IPS-NIHi7 (cell line): ENCODE results near the gene LRMDA.
A peak's percentile ranks its signal among the peaks of the same experiment; 100 is the strongest.
"Not testable (repeated sequence)": the region's sequence is repeated elsewhere in the genome, so short reads cannot be mapped to it uniquely, and the experiment has no call there.

ENCODE experiments used
- DNase-seq: peaks from one replicate; pipeline ENCODE4 v3.0.0; 2012; ENCODE audit warnings: mixed read lengths; ENCODE audit errors: extremely low spot score

The LRMDA gene

DNA sequence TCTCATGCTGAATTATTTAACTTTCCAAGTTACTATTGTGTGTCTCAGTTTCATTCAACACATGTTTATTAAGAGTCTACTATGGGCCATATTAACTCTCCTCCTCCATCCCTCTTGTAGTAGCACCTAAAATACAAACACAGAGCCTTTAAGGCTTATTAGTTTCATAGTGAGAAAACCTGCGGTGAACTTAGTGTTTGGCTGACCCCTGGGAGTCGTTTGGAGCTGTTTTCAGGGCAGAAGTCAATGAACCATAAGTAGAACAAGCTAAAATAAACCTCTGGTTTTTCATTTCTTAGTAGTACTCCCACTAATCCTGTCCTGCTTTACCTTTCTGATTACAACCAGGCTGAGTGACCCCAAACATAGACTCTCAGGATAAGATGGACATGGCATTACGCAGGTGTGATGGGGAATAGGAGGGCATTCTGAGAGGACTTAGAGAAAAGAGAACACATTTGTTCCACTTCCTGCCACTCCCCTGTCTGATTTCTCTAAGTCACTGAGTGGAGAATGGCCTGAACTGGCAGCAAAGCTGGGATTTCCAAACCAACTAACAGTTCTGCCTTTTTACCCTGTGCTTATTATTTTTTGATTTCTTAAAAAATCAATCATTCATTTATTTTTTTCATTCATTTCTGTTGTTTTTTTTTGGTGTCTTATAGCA, 74.5 kb downstream of the LRMDA start:
- no peak for DNase-seq

DNA sequence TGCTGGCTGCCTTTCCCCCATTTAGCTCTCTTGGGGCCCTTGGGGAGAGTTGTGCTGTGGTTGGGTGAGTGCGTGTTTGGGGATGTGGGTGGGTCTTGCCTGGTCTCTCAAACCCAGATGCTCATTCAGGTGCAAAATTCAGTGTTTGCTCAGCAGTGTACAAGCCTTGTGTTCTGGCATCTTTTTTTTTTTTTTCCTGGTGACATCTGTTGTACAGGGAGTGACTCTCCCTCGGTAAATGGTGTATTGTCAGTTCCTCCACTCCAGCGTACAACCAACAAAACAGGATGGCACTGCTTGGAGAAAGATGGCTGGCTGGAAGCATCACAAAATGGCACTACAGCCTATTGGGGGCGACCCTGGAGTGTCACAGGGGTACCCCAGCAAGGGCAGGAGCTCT, 75.5 kb downstream of the LRMDA start:
- DNase-seq = no peak

- no peak for DNase-seq
Measured at GRCh38 chr10:75507469-75507868, 76.0 kb downstream of the LRMDA start.

- DNase-seq = no peak
Measured at GRCh38 chr10:75508239-75508813, 76.9 kb downstream of the LRMDA start.

DNA sequence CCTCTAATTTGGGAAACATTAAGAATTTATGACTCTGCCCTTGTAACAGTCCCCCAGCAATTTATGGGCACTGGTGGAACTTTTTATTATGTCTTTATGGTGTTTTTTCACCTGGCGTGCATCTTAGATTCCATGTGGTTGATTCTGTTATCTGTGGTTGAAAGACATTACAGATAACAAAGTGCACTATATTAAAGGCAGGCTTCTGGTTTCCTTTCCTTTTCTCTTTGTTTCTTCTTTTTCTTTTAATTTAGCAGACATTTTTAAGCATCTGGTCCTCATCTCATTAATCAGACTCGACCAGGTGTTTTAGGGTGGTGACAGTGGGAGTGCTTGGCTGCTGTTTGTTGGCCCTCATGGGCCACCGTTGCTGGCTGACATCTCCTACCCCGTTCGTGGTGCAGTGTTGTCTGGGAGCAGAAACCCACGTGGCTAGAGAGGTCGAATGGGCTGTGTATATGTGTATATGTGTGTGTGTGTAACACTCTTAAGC, 77.4 kb downstream of the LRMDA start:
- no peak for DNase-seq

- DNase-seq = no peak
Measured at GRCh38 chr10:75509706-75510105, 78.3 kb downstream of the LRMDA start.

DNA sequence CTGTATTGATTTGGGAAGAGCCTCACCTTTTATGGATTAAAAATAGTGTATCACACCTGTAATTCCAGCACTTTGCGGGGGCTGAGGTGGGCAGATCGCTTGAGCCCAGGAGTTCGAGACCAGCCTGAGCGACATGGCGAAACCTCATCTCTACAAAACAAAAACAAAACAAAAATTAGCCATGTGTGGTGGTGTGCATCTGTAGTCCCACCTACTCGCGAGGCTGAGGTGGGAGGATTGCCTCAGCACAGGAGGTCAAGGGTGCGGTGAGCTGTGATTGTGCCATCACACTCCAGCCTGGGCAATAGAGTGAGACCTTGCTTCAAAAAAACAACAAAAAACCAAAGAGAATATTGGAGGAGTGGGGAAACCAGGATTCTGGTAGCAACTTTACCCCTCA, 79.6 kb downstream of the LRMDA start:
- no peak for DNase-seq

- peak; percentile 53 for DNase-seq
Measured at GRCh38 chr10:75512203-75512933, 80.9 kb downstream of the LRMDA start.

- no peak for DNase-seq
Measured at GRCh38 chr10:75513292-75513885, 82.0 kb downstream of the LRMDA start.

DNA sequence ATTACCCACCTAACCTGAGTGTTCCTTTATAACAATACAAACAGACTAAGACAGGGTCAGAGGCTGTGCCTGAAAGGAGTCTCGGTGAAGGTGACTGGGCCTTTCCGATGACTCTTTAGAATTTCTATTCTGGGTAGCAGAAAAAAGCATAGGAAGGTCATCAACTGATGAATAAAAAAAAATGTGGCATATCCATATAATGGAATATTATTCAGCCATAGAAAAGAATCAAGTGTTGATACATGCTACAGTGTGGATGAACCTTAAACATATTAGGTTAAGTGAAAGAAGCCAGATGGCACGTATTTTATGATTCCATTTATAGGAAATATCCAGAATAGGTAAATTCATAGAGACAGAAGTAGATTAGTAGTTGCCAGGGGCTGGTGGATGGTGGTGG, 83.4 kb downstream of the LRMDA start:
- DNase-seq = no peak

DNA sequence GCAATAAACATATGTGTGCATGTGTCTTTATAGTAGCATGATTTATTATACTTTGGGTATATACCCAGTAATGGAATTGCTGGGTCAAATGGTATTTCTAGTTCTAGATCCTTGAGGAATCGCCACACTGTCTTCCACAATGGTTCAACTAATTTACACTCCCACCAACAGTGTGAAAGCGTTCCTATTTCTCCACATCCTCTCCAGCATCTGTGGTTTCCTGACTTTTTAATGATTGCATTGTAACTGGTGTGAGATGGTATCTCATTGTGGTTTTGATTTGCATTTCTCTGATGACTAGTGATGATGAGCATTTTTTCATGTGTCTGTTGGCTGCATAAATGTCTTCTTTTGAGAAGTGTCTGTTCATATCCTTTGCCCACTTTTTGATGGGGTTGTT, 84.7 kb downstream of the LRMDA start:
- DNase-seq = not testable (repeated sequence)

DNA sequence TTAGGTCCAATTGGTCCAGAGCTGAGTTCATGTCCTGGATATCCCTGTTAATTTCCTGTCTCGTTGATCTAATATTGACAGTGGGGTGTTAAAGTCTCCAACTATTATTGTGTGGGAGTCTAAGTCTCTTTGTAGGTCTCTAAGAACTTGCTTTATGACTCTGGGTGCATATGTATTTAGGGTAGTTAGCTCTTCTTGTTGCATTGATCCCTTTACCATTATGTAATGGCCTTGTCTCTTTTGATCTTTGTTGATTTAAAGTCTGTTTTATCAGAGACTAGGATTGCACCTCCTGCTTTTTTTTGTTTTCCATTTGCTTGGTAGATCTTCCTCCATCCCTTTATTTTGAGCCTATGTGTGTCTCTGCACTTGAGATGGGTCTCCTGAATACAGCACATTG, 87.8 kb downstream of the LRMDA start:
- not testable (repeated sequence) for DNase-seq

DNA sequence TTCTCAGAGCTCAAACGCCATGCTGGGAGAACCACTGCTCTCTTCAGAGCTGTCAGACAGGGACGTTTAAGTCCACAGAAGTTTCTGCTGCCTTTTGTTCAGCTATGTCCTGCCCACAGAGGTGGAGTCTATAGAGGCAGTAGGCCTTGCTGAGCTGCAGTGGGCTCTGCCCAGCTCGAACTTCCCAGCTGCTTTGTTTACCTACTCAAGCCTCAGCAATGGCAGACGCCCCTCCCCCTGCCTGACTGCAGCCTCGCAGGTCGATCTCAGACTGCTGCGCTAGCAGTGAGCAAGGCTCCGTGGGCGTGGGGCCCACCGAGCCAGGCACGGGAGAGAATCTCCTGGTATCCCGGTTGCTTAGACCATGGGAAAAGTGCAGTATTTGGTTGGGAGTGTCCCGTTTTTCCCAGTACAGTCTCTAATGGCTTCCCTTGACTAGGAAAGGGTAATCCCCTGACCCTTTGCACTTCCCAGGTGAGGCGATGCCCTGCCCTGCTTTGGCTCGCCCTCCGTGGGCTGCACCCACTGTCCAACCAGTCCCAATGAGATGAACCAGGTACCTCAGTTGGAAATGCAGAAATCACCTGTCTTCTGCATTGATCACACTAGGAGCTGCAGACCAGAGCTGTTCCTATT, 89.9 kb downstream of the LRMDA start:
- not testable (repeated sequence) for DNase-seq

DNA sequence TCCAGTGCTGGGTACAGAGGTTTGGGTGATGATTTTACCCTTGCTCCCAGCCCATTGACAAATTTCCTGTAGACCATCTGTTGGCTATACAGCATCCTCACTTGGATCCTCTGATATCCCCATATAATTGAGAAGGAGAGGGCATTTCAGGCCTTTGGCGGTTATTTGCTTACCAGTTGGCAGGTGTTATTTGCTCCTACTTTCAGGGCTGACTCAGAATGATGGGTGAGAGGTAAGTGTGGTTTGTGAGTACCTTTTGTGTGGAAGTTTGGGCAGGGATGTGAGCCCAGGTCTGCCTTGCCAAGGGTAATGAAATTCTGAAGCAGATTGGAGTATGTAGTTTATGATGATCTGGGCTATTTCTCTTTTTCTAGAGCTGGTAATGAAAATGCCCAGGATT, 93.6 kb downstream of the LRMDA start:
- DNase-seq = no peak

DNA sequence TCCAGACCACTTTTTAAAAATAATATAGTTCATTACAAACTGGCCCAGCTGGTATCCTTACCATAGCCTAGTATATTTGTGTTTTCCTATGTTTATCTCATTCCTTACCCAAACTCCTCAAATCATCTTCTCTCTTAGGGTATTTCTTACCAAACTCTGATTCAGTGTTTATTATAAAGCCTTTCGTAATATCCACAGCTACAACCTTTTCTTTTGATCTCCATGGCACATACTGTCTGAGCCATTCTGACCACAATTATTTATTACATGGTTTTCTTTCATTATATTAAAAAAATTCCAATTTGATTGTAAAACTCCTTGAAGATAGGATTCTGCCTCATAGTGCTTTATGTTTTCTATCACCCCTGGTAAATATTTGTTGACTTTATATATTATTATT, 94.2 kb downstream of the LRMDA start:
- DNase-seq = no peak

GRCh38 chr10:75527542-75527941, 96.1 kb downstream of the LRMDA start:
- DNase-seq = no peak

DNA sequence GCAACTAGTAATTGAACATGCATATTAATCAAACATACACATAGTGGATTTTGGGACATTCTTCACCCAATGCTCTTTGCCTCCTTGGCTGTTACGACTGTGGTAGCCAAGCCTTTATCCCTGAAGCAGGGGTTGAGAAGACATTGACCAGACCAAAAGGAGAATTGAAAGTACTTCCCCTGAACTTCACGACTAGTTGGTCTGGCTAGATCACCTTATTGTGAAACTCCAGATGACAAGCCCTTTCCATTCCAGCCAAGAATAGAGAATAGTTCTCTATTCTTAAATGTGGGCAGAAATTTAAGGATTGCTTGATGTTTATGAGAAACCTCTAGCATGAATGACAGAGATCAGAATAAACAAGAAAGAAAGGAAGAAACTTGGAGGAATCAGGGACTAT, 97.0 kb downstream of the LRMDA start:
- DNase-seq = no peak

- no peak for DNase-seq
Measured at GRCh38 chr10:75530299-75530698, 98.9 kb downstream of the LRMDA start.

- DNase-seq = no peak
Measured at GRCh38 chr10:75531571-75532031, 100.2 kb downstream of the LRMDA start.

DNA sequence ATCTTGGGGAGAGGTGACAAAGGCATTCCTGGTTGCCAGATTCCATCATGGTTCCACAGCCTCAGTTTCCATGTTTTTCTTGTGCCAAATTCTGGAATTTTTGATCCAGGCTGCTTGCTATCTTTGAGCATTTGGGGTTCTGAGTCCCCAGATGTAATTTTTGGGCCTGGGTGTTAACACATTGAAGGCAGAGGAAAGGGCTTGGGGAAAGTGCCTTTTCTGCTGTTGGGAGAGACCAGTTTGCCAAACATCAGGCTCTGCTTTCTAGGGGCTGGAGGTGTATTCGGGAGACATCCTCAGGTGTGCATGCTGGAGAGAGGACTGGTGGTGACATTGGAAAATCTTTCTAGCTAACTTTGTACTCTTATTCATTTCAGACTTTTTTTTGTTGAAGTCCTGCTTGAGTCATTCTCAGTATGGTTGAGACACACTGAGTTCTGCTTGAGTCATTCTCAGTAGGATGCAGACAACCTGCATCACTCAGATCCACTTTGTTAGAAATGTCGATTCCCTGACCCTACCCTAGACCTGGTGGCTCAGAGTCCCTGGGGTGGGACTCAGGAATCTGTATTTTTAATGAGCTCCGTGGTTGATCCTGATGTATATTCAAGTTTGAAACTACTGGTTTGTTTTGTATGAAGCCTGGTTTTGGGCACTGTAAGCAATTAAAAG, 101.0 kb downstream of the LRMDA start:
- no peak for DNase-seq

DNA sequence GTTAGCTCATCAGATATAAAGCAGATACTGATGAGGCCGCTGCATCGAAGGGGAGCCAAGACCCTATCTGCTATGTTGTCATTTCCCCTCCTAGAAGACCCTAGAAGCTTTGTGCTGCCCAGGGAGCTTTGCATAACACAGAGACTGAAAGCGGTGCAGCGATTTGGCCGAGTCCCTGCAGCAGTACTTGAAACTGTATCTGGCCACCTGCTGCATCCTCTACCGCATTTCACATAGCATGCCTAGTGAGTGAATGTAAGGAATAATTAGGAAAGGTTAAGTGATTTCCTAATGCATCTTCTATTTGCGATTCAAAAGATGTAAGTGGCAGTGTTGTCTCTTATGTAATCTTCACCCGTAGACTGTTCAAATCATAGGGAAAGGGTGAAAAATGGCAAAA, 106.7 kb downstream of the LRMDA start:
- DNase-seq = peak; percentile 33
